Activated naive CD8-positive, alpha-beta T cell treated with anti-CD3 and anti-CD28 coated beads, Interleukin-2, amount 50 U/mL, for 16 hours (primary cell): Measurements from ENCODE around the gene CASP8.

Experiments used
- DNase-seq: peaks from one replicate; pipeline ENCODE4 v3.0.0-alpha.2; 2020; ENCODE audit warnings: low read depth, low spot score

Gene CASP8

DNA sequence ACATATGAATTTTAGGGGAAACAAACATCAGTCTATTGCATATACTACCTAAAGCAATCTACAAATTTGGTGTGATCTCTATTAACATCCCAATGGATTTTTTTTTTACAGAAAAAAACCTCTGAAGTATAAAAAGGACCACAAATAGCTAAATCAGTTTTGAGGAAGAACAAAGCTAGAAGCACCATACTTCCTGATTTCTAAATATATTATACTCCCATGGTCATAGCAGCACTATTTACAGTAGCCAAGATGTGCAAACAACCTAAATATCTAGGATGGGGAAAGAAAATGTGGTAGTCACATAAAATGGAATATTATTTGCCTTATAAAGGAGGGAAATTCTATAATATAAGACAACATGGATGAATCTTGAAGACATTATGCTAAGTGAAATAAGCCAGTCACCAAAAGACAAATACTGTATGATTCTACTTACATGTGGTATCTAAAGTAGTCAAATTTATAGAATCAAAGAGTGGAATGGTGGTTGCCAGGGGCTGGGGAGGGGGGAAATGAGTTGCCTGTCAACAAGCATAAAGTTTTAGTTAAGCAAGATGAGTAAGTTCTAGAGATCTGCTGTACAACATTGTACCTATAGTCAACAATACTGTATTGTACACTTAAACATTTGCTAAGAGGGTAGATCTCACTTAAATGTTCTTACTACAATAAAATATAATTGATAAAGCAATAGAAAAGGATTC, 17.6 kb upstream of the CASP8 start:
- no peak for DNase-seq

DNA sequence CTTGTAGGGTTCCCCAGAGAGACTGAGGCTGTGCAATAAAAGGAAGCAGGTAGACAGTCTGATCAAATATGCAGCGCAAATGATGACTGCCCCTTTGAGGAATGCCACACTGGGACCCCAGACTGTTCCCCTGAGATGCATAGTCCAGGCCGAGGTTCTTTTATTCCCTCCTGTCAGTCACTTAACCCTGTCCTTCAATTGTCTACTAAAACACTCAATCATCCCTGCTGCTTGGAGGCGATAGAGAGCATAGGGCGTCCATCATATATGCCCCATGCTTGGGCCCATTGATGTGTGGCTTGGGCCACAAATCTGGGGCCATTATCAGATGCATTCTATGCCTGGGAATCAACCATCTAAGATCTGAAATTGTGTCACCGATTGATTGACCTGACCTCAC, 15.5 kb upstream of the CASP8 start:
- DNase-seq: no peak

DNA sequence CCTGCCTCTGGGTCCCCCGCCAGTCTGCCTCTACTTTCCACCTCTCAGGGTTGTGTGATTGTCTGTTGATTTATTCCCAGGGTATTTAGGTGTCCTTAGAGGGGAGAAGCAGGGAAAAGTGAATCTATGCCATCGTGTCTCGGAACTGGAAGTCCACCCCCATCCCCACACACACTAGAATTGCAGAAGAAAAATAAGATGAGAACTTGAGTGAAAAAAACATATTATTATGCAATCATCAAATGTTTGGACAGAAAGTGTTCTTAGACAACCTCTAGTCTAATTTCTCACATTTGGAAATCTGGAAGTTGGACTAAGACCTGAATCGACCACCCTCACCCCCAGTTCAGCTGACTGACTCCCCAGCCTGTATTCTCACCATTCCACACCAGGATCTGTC, 14.1 kb upstream of the CASP8 start:
- DNase-seq: no peak

DNA sequence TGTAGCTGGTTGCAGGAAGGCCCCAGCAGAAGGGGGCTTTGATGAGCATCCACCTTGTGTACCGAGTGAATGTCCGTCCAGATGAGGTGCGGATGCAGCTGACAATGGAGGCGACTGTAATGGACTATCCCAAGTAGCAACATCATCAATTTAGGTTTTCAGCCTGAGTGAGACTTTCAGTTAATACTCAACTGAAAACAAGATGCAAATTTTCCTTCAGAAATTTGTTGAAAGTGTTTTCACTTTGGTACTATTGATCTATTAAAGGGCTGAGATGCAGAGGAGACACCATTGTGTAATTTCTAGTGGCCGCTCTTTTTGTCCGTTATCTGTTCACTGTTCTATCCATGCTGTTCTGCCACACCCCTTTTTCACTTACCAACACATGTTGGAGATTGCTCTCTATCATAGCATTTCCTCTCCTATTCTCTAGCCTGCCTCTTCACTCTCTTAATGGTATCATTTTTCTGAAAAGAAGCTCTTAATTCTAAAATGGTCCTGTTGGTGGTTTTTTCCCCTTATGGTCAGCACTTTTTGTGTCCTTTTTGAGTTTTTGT, 12.0 kb upstream of the CASP8 start:
- DNase-seq: no peak

DNA sequence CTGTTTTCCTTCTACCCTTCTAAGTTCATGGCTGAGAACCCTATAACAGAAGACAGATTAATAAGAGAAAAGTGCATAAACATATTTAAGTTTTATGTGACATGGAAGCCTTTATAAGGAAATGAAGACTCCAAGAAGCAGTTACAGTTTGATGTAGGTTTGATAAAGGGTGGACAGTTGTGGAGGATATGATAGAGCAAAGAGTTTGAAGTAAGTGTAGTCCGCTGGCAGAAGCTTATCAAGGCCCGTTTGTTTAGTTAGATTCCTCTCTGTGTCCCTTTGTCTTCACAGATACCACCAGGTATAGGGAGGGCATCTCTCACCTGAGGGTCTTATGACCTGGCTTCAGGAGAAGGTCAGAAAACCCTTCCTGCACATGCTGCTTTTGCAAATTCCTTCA, 10.4 kb upstream of the CASP8 start:
- no peak for DNase-seq

DNA sequence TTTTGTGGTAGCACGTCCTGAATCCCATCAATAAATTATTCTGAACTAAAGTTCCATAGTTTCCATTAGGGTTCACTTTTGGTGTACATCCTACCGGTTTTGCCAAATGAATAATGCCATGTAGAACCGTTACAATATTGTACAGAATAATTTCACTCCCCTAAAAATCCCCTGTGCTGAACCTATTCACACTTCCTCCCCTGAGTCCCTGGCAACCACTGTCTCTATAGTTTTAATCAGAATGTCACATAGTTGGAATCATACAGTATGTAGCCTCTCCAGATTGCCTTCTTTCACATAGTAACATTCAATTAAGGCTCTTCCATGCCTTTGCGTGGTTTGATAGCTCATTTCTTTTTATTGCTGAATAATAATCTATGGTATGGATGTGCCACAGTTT, 9.6 kb upstream of the CASP8 start:
- DNase-seq: no peak

DNA sequence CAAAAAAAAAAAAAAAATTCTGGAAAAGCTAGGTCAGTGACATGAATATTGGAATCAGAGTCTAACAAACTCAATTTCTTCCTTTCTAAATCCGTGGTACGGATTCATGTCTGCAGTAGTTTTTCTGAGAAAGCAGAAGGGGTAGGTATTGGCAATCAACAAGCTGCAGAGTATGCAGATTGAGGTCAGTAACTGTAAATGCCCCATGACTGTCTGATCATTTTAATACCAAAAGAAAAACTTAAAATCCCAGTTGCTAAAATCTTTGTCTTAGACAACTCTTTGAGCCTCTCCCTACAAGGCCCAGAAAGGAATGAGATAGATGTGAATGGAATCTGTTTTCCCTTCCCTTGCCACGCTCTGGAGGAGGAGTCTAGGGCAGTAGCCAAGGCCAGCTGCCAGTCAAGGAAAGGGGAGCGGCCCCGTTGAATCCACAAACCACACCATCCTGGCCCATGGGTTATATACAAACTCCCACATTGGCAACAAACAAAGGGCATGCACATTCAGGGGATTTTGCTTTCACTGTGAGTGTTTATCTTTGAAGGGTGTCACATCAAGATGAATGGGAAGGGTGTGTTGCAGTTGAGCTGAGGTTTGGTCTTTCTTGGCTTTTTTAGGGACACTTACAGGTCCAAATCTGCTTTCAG, 6.1 kb upstream of the CASP8 start:
- no peak for DNase-seq

DNA sequence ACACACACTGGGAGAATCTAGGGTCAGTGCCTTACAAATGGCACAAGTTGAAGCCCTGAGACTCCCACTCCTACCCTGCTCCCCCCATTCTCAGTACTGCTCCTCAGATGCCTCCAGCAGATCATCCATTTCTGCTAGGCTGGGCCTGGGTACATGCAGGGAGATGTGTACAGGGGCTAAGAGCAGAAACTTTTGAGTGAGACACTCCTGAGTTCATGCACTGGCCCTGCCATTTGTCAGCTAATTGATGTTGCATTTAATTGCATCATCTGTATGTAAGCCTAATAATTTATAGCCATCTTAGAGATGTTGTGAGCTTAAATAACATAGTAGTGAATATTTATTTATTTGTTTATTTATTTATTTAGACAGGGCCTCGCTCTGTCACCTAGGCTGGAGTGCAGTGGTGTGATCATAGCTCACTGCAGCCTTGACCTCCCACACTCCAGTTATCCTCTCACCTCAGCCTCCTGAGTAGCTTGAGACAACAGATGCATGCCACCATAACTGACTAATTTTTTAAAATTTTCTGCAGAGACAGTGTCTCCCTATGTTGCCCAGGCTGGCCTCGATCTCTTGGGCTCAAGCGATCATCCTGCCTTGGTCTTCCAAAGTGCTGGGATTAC, 4.8 kb upstream of the CASP8 start:
- DNase-seq: no peak

DNA sequence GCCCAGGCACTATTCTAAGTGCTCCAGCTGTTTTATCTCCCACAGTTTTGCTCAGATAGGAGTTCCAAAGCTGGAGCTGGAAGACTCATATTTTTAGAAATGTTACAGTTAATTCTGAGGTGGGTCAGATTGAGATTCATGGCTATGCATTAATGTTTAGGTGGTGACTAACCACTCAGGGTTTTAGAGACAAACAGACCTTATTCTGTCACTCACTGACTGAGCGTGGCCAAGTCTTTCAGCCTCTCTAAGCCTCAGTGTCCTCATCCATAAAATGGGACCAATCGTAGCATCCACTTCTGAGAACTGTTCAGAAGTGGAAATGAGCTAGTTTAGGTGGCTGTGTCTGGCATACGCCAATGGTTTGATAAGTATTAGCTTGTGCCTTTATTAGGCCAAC, 4.3 kb upstream of the CASP8 start:
- DNase-seq: no peak

DNA sequence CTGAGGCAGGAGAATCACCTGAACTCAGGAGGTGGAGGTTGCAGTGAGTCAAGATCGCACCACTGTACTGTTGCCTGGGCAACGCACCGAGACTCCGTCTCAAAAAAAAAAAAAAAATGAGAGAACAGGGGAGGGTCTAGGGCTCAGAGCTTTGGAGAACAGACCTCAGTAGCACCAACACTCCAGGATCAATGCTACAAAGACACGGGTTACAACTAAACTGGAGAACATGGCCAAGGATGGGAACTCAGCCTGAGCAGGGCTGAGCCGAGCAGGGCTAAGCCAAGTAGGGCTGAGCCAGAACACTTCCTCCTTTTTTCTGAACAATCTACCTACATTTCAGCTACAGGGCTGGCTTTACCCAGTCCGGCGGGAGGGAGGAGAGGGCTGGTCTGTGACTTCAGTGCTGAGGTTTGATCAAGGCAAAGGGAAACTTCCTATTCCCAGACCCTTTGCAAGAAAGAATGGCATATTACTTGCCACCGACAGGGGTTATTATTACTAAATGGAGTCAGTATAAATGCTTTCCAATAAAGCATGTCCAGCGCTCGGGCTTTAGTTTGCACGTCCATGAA, 2.9 kb upstream of the CASP8 start:
- no peak for DNase-seq

DNA sequence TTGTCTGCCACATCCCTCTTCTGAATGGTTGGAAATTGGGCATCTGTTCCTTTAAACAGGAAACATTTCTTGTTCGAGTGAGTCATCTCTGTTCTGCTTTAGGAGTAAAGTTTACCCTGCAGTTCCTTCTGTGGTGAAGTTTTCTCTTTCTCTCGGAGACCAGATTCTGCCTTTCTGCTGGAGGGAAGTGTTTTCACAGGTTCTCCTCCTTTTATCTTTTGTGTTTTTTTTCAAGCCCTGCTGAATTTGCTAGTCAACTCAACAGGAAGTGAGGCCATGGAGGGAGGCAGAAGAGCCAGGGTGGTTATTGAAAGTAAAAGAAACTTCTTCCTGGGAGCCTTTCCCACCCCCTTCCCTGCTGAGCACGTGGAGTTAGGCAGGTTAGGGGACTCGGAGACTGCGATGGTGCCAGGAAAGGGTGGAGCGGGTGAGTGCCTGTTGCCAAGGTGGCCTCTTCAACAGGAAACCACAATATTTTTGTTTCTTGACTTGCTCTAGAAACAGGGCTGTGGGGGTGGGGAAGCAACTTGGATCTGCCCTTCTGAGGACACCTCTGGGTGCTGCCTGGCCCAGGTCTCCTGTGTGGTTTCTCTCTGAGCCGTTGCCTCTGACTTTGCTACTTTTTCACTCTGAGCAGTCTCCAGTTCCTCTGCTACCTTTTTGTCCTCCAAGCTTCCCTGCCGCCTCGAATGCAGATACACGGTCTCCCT, 2.2 kb upstream of the CASP8 start:
- DNase-seq: peak; percentile 61

DNA sequence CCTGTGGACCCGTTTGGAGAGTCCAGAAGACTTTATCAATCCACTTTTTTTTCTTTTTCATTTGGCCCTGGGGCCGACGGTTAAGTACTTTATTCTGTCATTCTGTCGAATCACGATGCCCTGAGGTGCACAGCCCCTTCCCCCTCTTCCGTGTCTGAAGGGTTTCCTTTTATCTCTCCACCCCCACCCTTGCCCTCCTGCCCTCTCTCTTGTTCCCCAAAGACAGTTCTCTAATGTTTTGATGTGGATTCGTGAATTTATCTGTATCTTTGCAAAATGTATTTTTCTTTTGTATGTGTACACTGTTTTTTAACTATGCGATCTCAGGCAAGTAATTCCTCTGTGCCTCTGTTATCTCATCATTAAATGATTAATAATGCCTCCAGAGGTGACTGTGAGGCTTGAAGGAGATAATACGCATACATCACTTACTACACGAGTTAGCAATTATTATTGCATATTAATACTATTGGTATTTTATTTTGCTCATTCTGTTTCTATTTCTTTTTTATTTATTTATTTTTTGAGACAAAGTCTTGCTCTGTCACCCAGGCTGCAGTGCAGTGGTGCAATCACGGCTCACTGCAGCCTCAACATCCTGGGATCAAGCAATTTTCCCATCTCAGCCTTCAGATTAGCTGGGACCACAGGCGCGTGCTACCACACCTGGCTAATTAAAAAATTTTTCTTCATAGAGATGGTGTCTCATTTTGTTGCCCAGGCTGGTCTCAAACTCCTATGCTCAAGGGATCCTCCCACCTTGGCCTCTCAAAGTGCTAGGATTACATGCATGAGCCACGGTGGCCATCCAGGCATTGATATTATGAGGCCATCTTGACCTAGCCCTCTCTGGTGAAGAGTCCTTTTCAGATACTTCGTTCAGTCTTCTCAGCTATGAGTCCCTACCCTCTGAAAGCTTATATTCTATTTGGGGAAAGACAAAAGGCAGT, 1.4 kb upstream of the CASP8 start:
- DNase-seq: no peak

DNA sequence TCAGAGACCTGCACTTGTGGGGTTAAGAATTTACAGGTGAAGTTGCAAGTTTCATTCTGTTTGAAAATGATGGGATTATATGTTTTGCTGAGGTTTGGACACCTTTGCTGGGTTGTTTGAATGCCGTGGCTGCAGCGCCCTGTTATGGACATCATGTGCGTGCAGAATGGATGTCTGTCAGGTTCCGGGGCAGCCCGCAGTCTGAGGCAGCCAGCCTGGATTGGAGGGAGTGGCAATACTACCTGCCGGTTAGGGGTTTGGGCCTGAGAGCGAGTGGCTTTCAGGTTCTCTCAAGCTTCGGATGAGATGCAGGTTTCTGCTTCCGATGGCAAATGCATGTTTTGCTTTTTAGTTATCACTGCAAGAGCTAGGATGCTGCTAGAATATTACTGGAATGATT, 1.1 kb downstream of the CASP8 start:
- no peak for DNase-seq

DNA sequence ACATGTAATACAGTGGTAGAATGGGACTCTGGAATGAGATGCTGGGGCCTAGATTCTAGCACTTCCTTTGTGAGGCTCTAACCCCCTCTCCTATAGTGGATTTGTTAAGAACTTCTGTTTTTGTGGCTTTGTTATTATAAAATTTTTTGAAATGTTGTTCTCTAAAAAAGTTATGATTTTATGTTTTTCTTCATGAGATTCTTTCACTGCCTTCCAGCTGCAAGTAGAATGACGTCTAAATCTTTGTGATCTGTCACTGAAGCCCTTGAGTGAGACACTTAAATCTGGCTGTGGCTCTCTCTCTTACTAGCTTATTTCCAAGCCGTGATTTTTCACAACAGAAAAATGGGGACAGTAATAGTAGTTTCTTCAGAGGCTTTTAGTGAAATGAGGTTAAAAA, 1.6 kb downstream of the CASP8 start:
- DNase-seq: no peak

DNA sequence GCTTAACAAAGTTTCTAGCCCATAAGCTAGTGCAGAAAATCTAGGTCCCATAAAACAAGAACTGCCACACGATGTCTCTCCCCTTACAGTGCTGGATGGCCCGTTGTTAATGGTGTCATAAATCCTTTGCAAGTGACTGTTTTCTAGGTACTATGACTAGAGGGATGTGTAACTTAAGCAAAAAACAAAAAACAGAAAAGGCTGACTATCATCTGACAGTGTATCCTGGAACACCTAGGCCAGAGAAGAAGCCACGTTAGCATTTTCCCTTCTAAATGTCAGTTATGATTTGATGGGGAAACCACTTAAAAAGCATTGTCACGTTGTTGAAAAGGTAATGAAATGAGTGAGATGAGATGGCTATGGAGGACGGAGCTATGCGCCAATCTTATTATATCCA, 2.4 kb downstream of the CASP8 start:
- DNase-seq: no peak

DNA sequence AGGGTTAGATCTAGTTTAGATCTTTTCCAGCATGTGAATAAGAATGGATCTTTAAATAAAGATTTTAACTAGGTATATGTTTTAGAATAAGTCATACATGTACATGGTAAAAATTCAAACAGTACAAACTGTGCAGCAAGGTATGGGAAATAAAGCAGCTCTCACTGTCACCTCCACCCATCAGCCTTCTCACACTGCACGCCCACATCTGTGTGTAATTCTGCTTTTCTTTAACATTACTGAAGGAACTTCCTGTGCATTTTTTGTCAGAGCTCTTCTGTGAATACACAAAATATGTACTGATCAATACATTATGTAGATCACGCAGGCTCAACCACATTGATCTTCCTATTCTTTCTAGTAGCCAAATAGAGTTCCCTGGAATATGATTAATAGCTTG, 3.4 kb downstream of the CASP8 start:
- no peak for DNase-seq

DNA sequence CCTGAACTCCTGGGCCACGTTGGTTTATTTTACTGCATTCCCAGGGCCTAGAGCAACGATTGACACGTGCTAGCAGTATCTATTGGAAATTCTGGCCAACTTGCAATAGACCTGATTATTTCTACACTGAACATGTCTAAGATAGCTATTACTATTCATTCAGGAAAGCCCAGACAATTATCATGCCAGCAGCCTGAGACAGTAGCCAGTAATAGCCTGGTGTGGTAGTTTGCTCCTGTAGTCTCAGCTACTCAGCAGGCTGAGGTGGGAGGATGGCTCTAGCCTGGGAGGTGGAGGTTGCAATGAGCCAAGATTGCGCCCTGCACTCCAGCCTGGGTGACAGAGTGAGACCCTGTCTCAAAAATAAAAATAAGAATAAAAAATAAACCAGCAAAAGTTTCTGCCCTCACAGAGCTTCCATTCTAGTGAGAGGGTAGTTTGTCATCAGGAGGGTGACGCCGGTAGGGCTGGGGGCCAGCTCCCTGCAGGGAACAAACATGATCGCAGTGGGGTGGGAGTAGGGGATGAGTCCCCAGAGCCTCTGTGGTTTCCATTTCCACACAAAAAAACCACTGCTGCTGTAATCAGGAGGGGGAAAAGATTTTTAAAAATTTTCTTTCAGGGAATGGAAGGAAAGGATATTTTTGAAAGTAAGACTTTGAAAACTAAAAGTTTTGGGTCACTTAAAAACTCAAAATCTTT, 4.3 kb downstream of the CASP8 start:
- DNase-seq: no peak

DNA sequence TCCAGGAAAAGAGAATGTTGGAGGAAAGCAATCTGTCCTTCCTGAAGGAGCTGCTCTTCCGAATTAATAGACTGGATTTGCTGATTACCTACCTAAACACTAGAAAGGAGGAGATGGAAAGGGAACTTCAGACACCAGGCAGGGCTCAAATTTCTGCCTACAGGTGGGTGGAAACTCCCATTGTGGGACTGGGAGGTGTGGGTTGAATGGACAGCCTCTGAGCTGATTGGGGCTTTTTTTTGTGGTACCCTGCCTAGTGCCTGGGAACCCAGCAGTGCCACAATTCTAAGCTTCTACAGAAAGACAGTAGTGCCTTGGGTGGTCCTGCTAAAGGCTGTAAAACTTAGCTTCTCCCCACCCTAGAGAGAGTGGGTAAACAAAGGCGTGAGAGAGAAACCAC, 6.3 kb downstream of the CASP8 start:
- DNase-seq: no peak

DNA sequence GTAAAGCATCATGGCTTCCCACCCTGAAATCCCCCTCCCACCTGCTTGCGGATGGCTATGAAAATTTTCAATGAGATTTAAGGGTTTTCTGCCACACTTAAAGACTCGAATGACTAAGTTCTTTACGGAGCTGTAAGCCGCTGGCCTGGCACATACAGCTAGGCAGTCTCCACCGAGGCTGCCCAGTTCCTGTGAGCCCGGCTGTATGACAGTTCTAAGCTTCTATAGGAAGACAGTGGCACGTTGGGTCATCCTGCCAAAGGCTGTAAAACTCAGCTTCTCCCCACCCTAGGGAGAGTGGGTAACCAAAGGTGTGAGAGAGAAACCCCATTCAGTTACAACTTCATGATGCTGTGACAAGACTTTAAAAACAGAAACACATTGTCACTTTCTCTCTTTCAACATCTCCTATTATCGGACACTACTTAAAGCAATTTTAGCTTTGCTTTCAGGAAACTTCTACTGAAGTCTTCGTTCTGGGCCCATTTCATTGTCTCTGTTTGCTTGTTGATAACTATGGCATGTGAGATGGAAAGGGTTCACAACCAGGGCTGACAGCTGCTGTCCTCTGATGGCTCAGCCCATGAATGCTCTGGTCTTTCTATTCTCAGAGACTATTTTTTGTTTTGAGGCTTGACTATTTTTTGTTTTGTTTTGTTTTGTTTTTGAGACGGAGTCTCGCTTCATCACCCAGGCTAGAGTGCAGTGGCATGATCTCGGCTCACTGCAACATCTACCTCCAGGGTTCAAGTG, 7.1 kb downstream of the CASP8 start:
- no peak for DNase-seq
